ENCODE data around the gene SPI1.

The SPI1 gene

DNA sequence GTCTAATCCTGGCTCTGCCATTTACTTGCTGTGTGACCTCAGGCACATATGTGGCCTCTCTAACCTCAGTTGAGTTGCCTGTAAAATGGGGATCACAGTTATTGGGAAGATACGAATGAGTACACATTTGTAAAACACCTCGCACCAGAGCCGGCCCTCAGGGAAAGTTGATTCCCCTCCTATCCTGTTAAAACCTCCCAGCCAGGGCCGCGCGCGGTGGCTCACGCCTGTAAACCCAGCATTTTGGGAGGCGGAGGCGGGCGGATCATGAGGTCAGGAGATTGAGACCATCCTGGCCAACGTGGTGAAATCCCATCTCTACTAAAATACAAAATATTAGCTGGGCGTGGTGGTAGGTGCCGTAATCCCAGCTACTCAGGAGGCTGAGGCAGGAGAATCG lies 18.0 kb downstream of the SPI1 start:
- ChIA-PET CTCF (interaction anchor here (0.7 to 6.6 kb wide), 12 partner anchors 9 to 181 kb away, joined by 3 to 65 read pairs (median 7); partner anchors contain the start of genes SLC39A13 and SPI1), POLR2A (interaction anchor here (0.6 to 1.6 kb wide), 5 partner anchors 13 to 48 kb away, joined by 3 to 6 read pairs (median 3); partner anchors contain the start of genes SLC39A13 and SPI1)
- Histone ChIP-seq H3K4me3 (ENCODE audit: control insufficient read depth in 1 of 7, extremely low read depth in 1 of 7, insufficient read depth in 4 of 7, low read depth in 2 of 7, low read length in 6 of 7) (peak overlapping the region in 1 of 7 experiments; percentile 23), H3K27ac (ENCODE audit: insufficient read depth in 1 of 2, low read depth in 1 of 2, low read length in 2 of 2, poor library complexity in 1 of 2, severe bottlenecking in 2 of 2) (peak overlapping the region in 1 of 2 experiments; percentile 31), H3K9me3 (ENCODE audit: control extremely low read depth in 1 of 5, control insufficient read depth in 4 of 5, insufficient read depth in 2 of 5, low read depth in 1 of 5, low read length in 4 of 5) (no peaks in the 10 kb centered on the region), H3K4me1 (ENCODE audit: control extremely low read depth in 1 of 4, control insufficient read depth in 4 of 4, insufficient read depth in 4 of 4, low read length in 3 of 4) (peaks cover 6 to 45% (median 36%) of the 10 kb centered on the region in 4 experiments), H3K27me3 (replicated peaks in 2 of 5; ENCODE audit: control insufficient read depth in 4 of 5, insufficient read depth in 5 of 5, low read length in 4 of 5) (no peaks in the 10 kb centered on the region), H3K36me3 (ENCODE audit: control insufficient read depth in 4 of 4, insufficient read depth in 4 of 4, low read length in 3 of 4) (peaks cover 7 to 66% (median 23%) of the 10 kb centered on the region in 4 experiments)
- DNase-seq, result no peak
- WGBS (ENCODE audit: insufficient coverage), result 98% methylated on average over 11 of the region's 15 CpGs

DNA sequence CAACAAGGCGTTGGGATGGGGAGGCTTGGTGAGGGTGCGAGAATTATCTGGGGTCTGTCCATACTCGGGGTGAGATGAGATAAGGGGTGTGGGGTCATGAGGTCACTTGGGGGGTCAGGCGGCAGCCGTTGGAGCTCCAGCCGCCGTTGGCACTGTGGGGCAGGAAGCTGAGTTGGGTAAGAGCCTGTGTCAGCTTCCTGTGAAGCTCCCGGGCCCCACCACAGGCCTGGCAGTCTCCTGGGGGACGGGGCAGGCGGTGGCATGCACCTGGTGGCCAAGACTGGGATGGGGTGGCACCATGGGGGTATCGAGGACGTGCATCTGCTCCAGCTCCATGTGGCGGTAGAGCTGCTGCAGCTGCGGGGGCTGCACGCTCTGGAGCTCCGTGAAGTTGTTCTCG lies 18.8 kb downstream of the SPI1 start:
- peak overlapping the region in 2 of 7 experiments; percentile 13 to 28 for H3K4me3 ChIP-seq (ENCODE audit: control insufficient read depth in 1 of 7, extremely low read depth in 1 of 7, insufficient read depth in 4 of 7, low read depth in 2 of 7, low read length in 6 of 7)
- peaks cover 6 to 45% (median 36%) of the 10 kb centered on the region in 4 experiments for H3K4me1 ChIP-seq (ENCODE audit: control extremely low read depth in 1 of 4, control insufficient read depth in 4 of 4, insufficient read depth in 4 of 4, low read length in 3 of 4)
- peak; percentile 74 to 96 (median 94) for DNase-seq
- H3K27me3 ChIP-seq (replicated peaks in 2 of 5; ENCODE audit: control insufficient read depth in 4 of 5, insufficient read depth in 5 of 5, low read length in 4 of 5), result no peaks in the 10 kb centered on the region
- CTCF ChIA-PET, result interaction anchor here (0.9 to 6.6 kb wide), 10 partner anchors 9 to 180 kb away, joined by 3 to 65 read pairs (median 10); partner anchors contain the start of genes SLC39A13 and SPI1
- H3K9me3 ChIP-seq (ENCODE audit: control extremely low read depth in 1 of 5, control insufficient read depth in 4 of 5, insufficient read depth in 2 of 5, low read depth in 1 of 5, low read length in 4 of 5), result no peaks in the 10 kb centered on the region
- peaks cover 7 to 63% (median 20%) of the 10 kb centered on the region in 4 experiments for H3K36me3 ChIP-seq (ENCODE audit: control insufficient read depth in 4 of 4, insufficient read depth in 4 of 4, low read length in 3 of 4)
- POLR2A ChIA-PET, result interaction anchor here (0.6 to 1.6 kb wide), 8 partner anchors 13 to 66 kb away, joined by 3 to 9 read pairs (median 4); partner anchors contain the start of genes PSMC3 and SPI1
- 13% methylated on average over 15 of the region's 17 CpGs for WGBS (ENCODE audit: insufficient coverage)
- H3K27ac ChIP-seq (ENCODE audit: insufficient read depth in 1 of 2, low read depth in 1 of 2, low read length in 2 of 2, poor library complexity in 1 of 2, severe bottlenecking in 2 of 2), result peak overlapping the region; percentile 81 to 86

DNA sequence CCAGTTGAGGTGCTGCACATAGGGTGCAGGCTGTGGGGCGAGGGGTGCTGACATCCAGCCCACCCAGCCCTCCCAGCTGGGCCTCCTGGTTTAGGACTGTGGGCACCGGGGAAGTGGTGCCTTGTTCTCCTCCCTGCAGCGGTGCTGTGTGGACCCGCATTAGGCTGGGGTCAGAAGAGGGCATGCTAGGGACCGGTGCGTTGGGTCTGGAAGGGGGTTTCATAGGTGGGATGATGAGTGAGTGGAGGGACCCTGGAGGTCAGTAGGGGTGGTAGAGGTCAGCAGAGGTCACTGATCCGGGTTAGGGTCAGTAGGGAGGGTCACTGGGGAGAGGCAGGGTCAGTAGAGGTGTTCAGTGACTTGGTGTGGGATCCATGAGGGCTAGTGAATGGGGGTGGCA lies 19.2 kb downstream of the SPI1 start:
- Histone ChIP-seq H3K9me3 (ENCODE audit: control extremely low read depth in 1 of 5, control insufficient read depth in 4 of 5, insufficient read depth in 2 of 5, low read depth in 1 of 5, low read length in 4 of 5) (no peaks in the 10 kb centered on the region), H3K4me1 (ENCODE audit: control extremely low read depth in 1 of 4, control insufficient read depth in 4 of 4, insufficient read depth in 4 of 4, low read length in 3 of 4) (peaks cover 6 to 45% (median 36%) of the 10 kb centered on the region in 4 experiments), H3K27ac (ENCODE audit: insufficient read depth in 1 of 2, low read depth in 1 of 2, low read length in 2 of 2, poor library complexity in 1 of 2, severe bottlenecking in 2 of 2) (peak overlapping the region; percentile 81 to 86), H3K27me3 (replicated peaks in 2 of 5; ENCODE audit: control insufficient read depth in 4 of 5, insufficient read depth in 5 of 5, low read length in 4 of 5) (no peaks in the 10 kb centered on the region), H3K4me3 (ENCODE audit: control insufficient read depth in 1 of 7, extremely low read depth in 1 of 7, insufficient read depth in 4 of 7, low read depth in 2 of 7, low read length in 6 of 7) (peak overlapping the region in 1 of 7 experiments; percentile 28), H3K36me3 (ENCODE audit: control insufficient read depth in 4 of 4, insufficient read depth in 4 of 4, low read length in 3 of 4) (peaks cover 7 to 63% (median 19%) of the 10 kb centered on the region in 4 experiments)
- ChIA-PET POLR2A (interaction anchor here (0.9 to 1.6 kb wide), 7 partner anchors 14 to 67 kb away, joined by 3 to 9 read pairs (median 4); partner anchors contain the start of genes PSMC3 and SPI1), CTCF (interaction anchor here (0.9 to 6.6 kb wide), 9 partner anchors 10 to 180 kb away, joined by 3 to 65 read pairs (median 12); partner anchors contain the start of genes SLC39A13 and SPI1)
- no peak for DNase-seq
- 83% methylated on average over 5 of the region's 7 CpGs for WGBS (ENCODE audit: insufficient coverage)

DNA sequence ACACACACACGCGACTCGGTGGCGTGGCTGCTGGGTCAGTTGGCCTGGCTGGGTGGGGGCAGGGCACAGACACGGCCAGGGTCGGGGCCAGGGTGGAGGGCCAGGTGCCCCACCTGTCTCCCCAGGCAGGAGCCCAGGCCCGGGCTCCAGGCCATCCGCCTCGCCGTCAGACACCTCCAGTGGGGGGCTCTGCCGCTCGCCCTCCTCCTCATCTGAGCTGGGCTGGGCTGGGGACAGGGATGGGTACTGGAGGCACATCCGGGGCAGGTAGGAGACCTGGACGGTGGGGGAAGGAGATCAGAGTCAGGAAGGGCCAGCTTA lies 19.7 kb downstream of the SPI1 start:
- Histone ChIP-seq H3K27ac (ENCODE audit: insufficient read depth in 1 of 2, low read depth in 1 of 2, low read length in 2 of 2, poor library complexity in 1 of 2, severe bottlenecking in 2 of 2) (peak overlapping the region; percentile 81 to 86), H3K36me3 (ENCODE audit: control insufficient read depth in 4 of 4, insufficient read depth in 4 of 4, low read length in 3 of 4) (peaks cover 7 to 67% (median 22%) of the 10 kb centered on the region in 4 experiments), H3K4me3 (ENCODE audit: control insufficient read depth in 1 of 7, extremely low read depth in 1 of 7, insufficient read depth in 4 of 7, low read depth in 2 of 7, low read length in 6 of 7) (no peak overlapping the region), H3K4me1 (ENCODE audit: control extremely low read depth in 1 of 4, control insufficient read depth in 4 of 4, insufficient read depth in 4 of 4, low read length in 3 of 4) (peaks cover 6 to 45% (median 36%) of the 10 kb centered on the region in 4 experiments), H3K27me3 (replicated peaks in 2 of 5; ENCODE audit: control insufficient read depth in 4 of 5, insufficient read depth in 5 of 5, low read length in 4 of 5) (no peaks in the 10 kb centered on the region), H3K9me3 (ENCODE audit: control extremely low read depth in 1 of 5, control insufficient read depth in 4 of 5, insufficient read depth in 2 of 5, low read depth in 1 of 5, low read length in 4 of 5) (no peaks in the 10 kb centered on the region)
- WGBS (ENCODE audit: insufficient coverage), result 86% methylated on average over 5 of the region's 14 CpGs
- ChIA-PET POLR2A (interaction anchor here (1.1 to 1.4 kb wide), 3 partner anchors 20 to 53 kb away, joined by 4 to 9 read pairs (median 6); partner anchors contain the start of gene SPI1), CTCF (interaction anchor here (1.0 to 4.4 kb wide), 2 partner anchors 15 to 52 kb away, joined by 5 to 33 read pairs; no protein-coding TSS in a partner anchor)
- no peak for DNase-seq

DNA sequence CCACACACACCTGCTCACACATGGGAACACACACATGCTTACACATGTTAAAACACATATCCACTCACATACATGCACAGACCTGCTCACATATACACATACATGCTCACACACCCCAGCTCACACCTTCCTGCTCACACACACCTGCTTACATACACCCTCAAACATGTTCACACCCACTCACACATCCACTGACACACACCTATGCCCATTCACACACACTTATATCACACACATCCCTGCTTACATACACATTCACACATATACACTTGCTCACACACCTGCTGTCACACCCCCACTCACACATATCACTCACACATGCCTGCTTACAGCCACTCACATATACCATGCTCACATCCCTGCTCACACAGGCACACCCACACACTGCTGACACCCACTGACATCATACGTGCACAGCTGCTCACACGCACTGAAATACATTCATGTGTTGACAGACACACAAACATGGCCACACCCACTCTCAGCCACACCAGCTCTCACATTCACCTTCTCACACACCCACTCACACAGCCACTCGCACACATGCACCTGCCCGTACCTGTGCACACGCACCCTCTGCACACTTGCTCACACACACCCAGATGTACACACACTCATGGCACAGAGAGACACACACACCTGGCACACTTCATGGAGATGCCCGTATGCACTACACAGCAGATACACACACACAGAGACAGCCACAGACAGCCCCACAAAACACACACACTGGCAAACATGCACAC lies 20.2 kb downstream of the SPI1 start:
- peak overlapping the region in 1 of 2 experiments; percentile 16 for H3K27ac ChIP-seq (ENCODE audit: insufficient read depth in 1 of 2, low read depth in 1 of 2, low read length in 2 of 2, poor library complexity in 1 of 2, severe bottlenecking in 2 of 2)
- no peak overlapping the region for H3K4me3 ChIP-seq (ENCODE audit: control insufficient read depth in 1 of 7, extremely low read depth in 1 of 7, insufficient read depth in 4 of 7, low read depth in 2 of 7, low read length in 6 of 7)
- ChIA-PET CTCF (interaction anchor here (1.0 to 4.4 kb wide), 2 partner anchors 16 to 53 kb away, joined by 5 to 33 read pairs; no protein-coding TSS in a partner anchor), POLR2A (no interaction called here)
- peak in 1 of 3 donors; percentile 33 for DNase-seq
- WGBS (ENCODE audit: insufficient coverage), result 97% methylated on average over 4 of the region's 6 CpGs
- H3K4me1 ChIP-seq (ENCODE audit: control extremely low read depth in 1 of 4, control insufficient read depth in 4 of 4, insufficient read depth in 4 of 4, low read length in 3 of 4), result peaks cover 6 to 45% (median 36%) of the 10 kb centered on the region in 4 experiments
- H3K36me3 ChIP-seq (ENCODE audit: control insufficient read depth in 4 of 4, insufficient read depth in 4 of 4, low read length in 3 of 4), result peaks cover 7 to 67% (median 22%) of the 10 kb centered on the region in 4 experiments
- no peaks in the 10 kb centered on the region for H3K27me3 ChIP-seq (replicated peaks in 2 of 5; ENCODE audit: control insufficient read depth in 4 of 5, insufficient read depth in 5 of 5, low read length in 4 of 5)
- no peaks in the 10 kb centered on the region for H3K9me3 ChIP-seq (ENCODE audit: control extremely low read depth in 1 of 5, control insufficient read depth in 4 of 5, insufficient read depth in 2 of 5, low read depth in 1 of 5, low read length in 4 of 5)

DNA sequence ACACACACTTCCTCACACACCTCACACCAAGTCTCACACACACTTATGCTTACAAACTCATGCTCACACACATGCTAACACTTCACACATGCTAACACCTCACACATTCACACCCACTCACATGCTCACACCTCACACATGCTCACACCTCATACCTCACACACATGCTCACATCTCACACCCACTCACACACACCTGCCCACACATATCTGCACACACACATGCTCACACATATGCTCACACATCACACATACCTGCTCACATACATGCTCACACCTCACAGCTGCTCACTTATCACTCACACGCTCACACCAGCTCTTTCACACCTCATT lies 21.4 kb downstream of the SPI1 start:
- no peaks in the 10 kb centered on the region for H3K27me3 ChIP-seq (replicated peaks in 2 of 5; ENCODE audit: control insufficient read depth in 4 of 5, insufficient read depth in 5 of 5, low read length in 4 of 5)
- CTCF ChIA-PET, result interaction anchor here (4.4 kb wide), 1 partner anchor 54 kb away, joined by 33 read pairs; no protein-coding TSS in a partner anchor
- H3K4me1 ChIP-seq (ENCODE audit: control extremely low read depth in 1 of 4, control insufficient read depth in 4 of 4, insufficient read depth in 4 of 4, low read length in 3 of 4), result peaks cover 3 to 39% (median 32%) of the 10 kb centered on the region in 4 experiments
- no peaks in the 10 kb centered on the region for H3K9me3 ChIP-seq (ENCODE audit: control extremely low read depth in 1 of 5, control insufficient read depth in 4 of 5, insufficient read depth in 2 of 5, low read depth in 1 of 5, low read length in 4 of 5)
- DNase-seq, result peak in 1 of 3 donors; percentile 20
- H3K27ac ChIP-seq (ENCODE audit: insufficient read depth in 1 of 2, low read depth in 1 of 2, low read length in 2 of 2, poor library complexity in 1 of 2, severe bottlenecking in 2 of 2), result no peak overlapping the region
- H3K4me3 ChIP-seq (ENCODE audit: control insufficient read depth in 1 of 7, extremely low read depth in 1 of 7, insufficient read depth in 4 of 7, low read depth in 2 of 7, low read length in 6 of 7), result no peak overlapping the region
- H3K36me3 ChIP-seq (ENCODE audit: control insufficient read depth in 4 of 4, insufficient read depth in 4 of 4, low read length in 3 of 4), result peaks cover 7 to 65% (median 22%) of the 10 kb centered on the region in 4 experiments
- 92% methylated on average over 1 of the region's 1 CpG for WGBS (ENCODE audit: insufficient coverage)
- POLR2A ChIA-PET, result no interaction called here

All from common myeloid progenitor, CD34-positive (primary cell).